KOPT-K1 (cell line): ENCODE results near the gene OR5B3.

Experiments
- H3K27ac ChIP-seq: fragments of 200-600 bp; sonication (generic); 2 replicates; pipeline ENCODE4 v1.5.1; 2016; ENCODE audit warnings: antibody characterized with exemption, mild to moderate bottlenecking, low read depth, low read length; ENCODE audit not compliant: poor library complexity, severe bottlenecking
- H3K36me3 ChIP-seq: fragments of 200-600 bp; sonication (generic); 2 replicates; pipeline ENCODE4 v1.5.1; 2017; ENCODE audit warnings: antibody characterized with exemption, mild to moderate bottlenecking, low read length, moderate library complexity; ENCODE audit not compliant: insufficient read depth
- H3K9me3 ChIP-seq: fragments of 200-600 bp; sonication (generic); 2 replicates; pipeline ENCODE4 v1.5.1; 2017; ENCODE audit warnings: antibody characterized with exemption, low read length, mild to moderate bottlenecking; ENCODE audit not compliant: insufficient read depth, poor library complexity, severe bottlenecking

The OR5B3 gene

DNA sequence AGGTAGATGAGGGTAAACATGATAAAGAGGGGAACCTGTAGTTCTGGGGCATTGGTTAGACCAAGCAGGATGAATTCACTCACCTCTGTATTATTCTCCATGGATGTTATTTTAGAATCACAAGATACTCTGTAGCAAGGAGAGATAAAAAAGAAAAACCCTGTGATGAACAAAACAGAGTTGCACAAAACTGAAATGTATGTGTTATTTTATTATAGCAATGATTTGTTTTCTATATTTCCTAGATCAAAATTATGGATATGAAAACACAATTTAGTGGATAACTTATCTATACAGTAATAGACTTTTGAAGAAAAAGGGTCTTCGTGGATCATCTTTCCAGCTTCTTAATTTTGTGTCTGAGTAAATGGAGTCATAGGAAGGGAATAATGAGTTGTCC, 47.7 kb downstream of the OR5B3 start, which contains the start of gene OR5B17:
TSS of gene OR5B17 (minus strand) at position 101 of the 400 bp plus-strand sequence. CDS start at position 101, 0 bp downstream.
- Histone ChIP-seq H3K36me3 (no peaks in the 10 kb centered on the region), H3K9me3 (no peaks in the 10 kb centered on the region), H3K27ac (no peak within 1 kb of the TSS)

- no peak overlapping the region for H3K27ac ChIP-seq
- no peaks in the 10 kb centered on the region for H3K9me3 ChIP-seq
- no peaks in the 10 kb centered on the region for H3K36me3 ChIP-seq
Observed at GRCh38 chr11:58354727-58355126, 51.9 kb downstream of the OR5B3 start.
